H1 (cell line): ENCODE measurements around the gene ZNFX1. TPM values are rescaled to one million over a fixed set of nuclear protein-coding genes. Genes with fewer than 3 reads are reported as not detected.

ENCODE experiments used
- CTCF ChIA-PET: fragments of 300-600 bp; sonication (Branson Sonifier 250); formaldehyde crosslinking; loops from one replicate; lab custom pipeline; 2021; ENCODE audit not compliant: partially characterized antibody; lab: Charles Lee
- POLR2A ChIA-PET: fragments of 300-600 bp; sonication (Branson Sonifier 250); formaldehyde crosslinking; loops from one replicate; lab custom pipeline; 2021; ENCODE audit warnings: inconsistent platforms; ENCODE audit not compliant: partially characterized antibody; lab: Charles Lee
- DNase-seq, 2 experiments: peaks; one replicate each; pipeline versions ENCODE4 v3.0.0 to v3.0.0-alpha.2; 2010 to 2022; ENCODE audit warnings: low spot score in 2 of 2, low read depth in 1 of 2, mixed read lengths in 1 of 2
- FAIRE-seq: peaks from 2 replicates; lab custom pipeline; 2011; peaks lifted over from hg19 to GRCh38; lab: Jason Lieb, UNC
- H2AFZ ChIP-seq: 2 replicates; pipeline ENCODE4 v1.8.1; 2012; ENCODE audit warnings: low read length, inconsistent platforms
- H2AK5ac ChIP-seq: 2 replicates; pipeline ENCODE4 v1.6.1; 2013; ENCODE audit warnings: low read depth, low read length
- H2BK120ac ChIP-seq: replicated peaks from 2 replicates; pipeline ENCODE3; 2013; ENCODE audit warnings: low read depth, low read length, inconsistent platforms
- H2BK12ac ChIP-seq: 2 replicates; pipeline ENCODE4 v1.6.1; 2013; ENCODE audit warnings: low read depth, low read length
- H2BK15ac ChIP-seq: 2 replicates; pipeline ENCODE4 v1.6.1; 2013; ENCODE audit warnings: low read length
- H2BK20ac ChIP-seq: 2 replicates; pipeline ENCODE4 v1.6.1; 2013; ENCODE audit warnings: low read length
- H2BK5ac ChIP-seq: 2 replicates; pipeline ENCODE4 v1.6.1; 2013; ENCODE audit warnings: low read depth, low read length
- H3K14ac ChIP-seq: 2 replicates; pipeline ENCODE4 v1.6.1; 2013; ENCODE audit warnings: inconsistent platforms; ENCODE audit not compliant: insufficient read length
- H3K18ac ChIP-seq: 2 replicates; pipeline ENCODE4 v1.6.1; 2013; ENCODE audit warnings: low read length; ENCODE audit errors: extremely low read depth
- H3K23ac ChIP-seq: 2 replicates; pipeline ENCODE4 v1.6.1; 2013; ENCODE audit warnings: inconsistent platforms; ENCODE audit not compliant: insufficient read length
- H3K23me2 ChIP-seq: 2 replicates; pipeline ENCODE4 v1.6.1; 2013; ENCODE audit warnings: low read depth, low read length
- H3K27ac ChIP-seq: 2 replicates; pipeline ENCODE4 v1.6.1; 2011; ENCODE audit warnings: low read depth, low read length, inconsistent platforms
- H3K27me3 ChIP-seq, 4 experiments: replicated peaks in 1 of 4; 1 replicate in 1 of 4; 2 replicates in 3 of 4; pipeline versions ENCODE4 v1.6.1 to v1.8.1; 2011 to 2013; ENCODE audit warnings: low read length in 3 of 4, mild to moderate bottlenecking in 3 of 4, inconsistent platforms in 2 of 4, mixed read lengths in 2 of 4, moderate library complexity in 1 of 4; ENCODE audit not compliant: control insufficient read depth in 3 of 4, insufficient read depth in 3 of 4; ENCODE audit errors: extremely low read depth in 1 of 4
- H3K36me3 ChIP-seq, 4 experiments: 2 replicates each; pipeline versions ENCODE4 v1.6.1 to v1.8.1; 2011 to 2013; ENCODE audit warnings: mild to moderate bottlenecking in 4 of 4, low read length in 3 of 4, moderate library complexity in 2 of 4, control low read depth in 1 of 4, inconsistent platforms in 1 of 4; ENCODE audit not compliant: insufficient read depth in 4 of 4, control insufficient read depth in 2 of 4
- H3K4ac ChIP-seq: replicated peaks from 2 replicates; pipeline ENCODE3; 2013; ENCODE audit warnings: low read length, low read depth, mixed read lengths, inconsistent platforms; ENCODE audit not compliant: insufficient read length
- H3K4me1 ChIP-seq, 4 experiments: replicated peaks in 1 of 4; 1 replicate in 1 of 4; 2 replicates in 3 of 4; pipeline versions ENCODE4 v1.6.1 to v1.8.1; 2011 to 2013; ENCODE audit warnings: low read length in 3 of 4, inconsistent platforms in 2 of 4, mixed read lengths in 1 of 4; ENCODE audit not compliant: insufficient read depth in 4 of 4, control insufficient read depth in 3 of 4
- H3K4me2 ChIP-seq, 2 experiments: 2 replicates each; pipeline versions ENCODE4 v1.6.1 to v1.8.1; 2011 to 2013; ENCODE audit warnings: low read depth in 2 of 2, low read length in 2 of 2, control low read depth in 1 of 2, inconsistent platforms in 1 of 2, mild to moderate bottlenecking in 1 of 2; ENCODE audit not compliant: insufficient read depth in 1 of 2
- H3K4me3 ChIP-seq, 4 experiments: fragments of 200-600, 300-600 bp in 1 of 4; sonication (generic), shearing (Covaris generic), sonication (Bioruptor Twin) in 1 of 4; 2 replicates each; pipeline versions ENCODE4 v1.5.1 to v1.8.1; 2011 to 2016; ENCODE audit warnings: low read length in 4 of 4, low read depth in 3 of 4, control low read depth in 2 of 4, inconsistent platforms in 2 of 4, mild to moderate bottlenecking in 2 of 4, mixed read lengths in 1 of 4, moderate library complexity in 1 of 4; ENCODE audit not compliant: insufficient read depth in 2 of 4; ENCODE audit errors: extremely low read depth in 1 of 4
- H3K56ac ChIP-seq: replicated peaks from 2 replicates; pipeline ENCODE3; 2013; ENCODE audit warnings: low read depth, mild to moderate bottlenecking, mixed read lengths, low read length, inconsistent platforms; ENCODE audit not compliant: insufficient read length
- H3K79me1 ChIP-seq: 2 replicates; pipeline ENCODE4 v1.6.1; 2013; ENCODE audit warnings: low read depth, low read length, control low read depth
- H3K79me2 ChIP-seq, 2 experiments: 2 replicates each; pipeline versions ENCODE4 v1.6.1 to v1.8.1; 2012 to 2013; ENCODE audit warnings: low read length in 2 of 2, mild to moderate bottlenecking in 2 of 2, inconsistent platforms in 1 of 2; ENCODE audit not compliant: insufficient read depth in 2 of 2, control insufficient read depth in 1 of 2
- H3K9ac ChIP-seq, 4 experiments: replicated peaks in 1 of 4; 1 replicate in 1 of 4; 2 replicates in 3 of 4; pipeline versions ENCODE4 v1.6.1 to v1.8.1; 2011 to 2013; ENCODE audit warnings: low read depth in 3 of 4, low read length in 3 of 4, control low read depth in 2 of 4, mild to moderate bottlenecking in 2 of 4, moderate library complexity in 2 of 4, inconsistent platforms in 1 of 4; ENCODE audit errors: extremely low read depth in 1 of 4
- H3K9me3 ChIP-seq, 2 experiments: 2 replicates each; pipeline versions ENCODE4 v1.6.1 to v1.8.1; 2012 to 2013; ENCODE audit warnings: mild to moderate bottlenecking in 2 of 2, moderate library complexity in 2 of 2, control low read depth in 1 of 2, inconsistent platforms in 1 of 2, low read depth in 1 of 2, low read length in 1 of 2, mixed read lengths in 1 of 2; ENCODE audit not compliant: insufficient read depth in 2 of 2
- H4K20me1 ChIP-seq, 2 experiments: replicated peaks in 1 of 2; 2 replicates each; pipeline versions ENCODE3 to v1.8.1; 2011 to 2013; ENCODE audit warnings: inconsistent platforms in 2 of 2, low read length in 2 of 2, mild to moderate bottlenecking in 1 of 2; ENCODE audit not compliant: insufficient read depth in 2 of 2, control insufficient read depth in 1 of 2
- H4K5ac ChIP-seq: 2 replicates; pipeline ENCODE4 v1.6.1; 2013; ENCODE audit warnings: low read length, low read depth, mixed read lengths, inconsistent platforms; ENCODE audit not compliant: insufficient read length
- H4K8ac ChIP-seq: 2 replicates; pipeline ENCODE4 v1.8.0; 2013; ENCODE audit warnings: mild to moderate bottlenecking, moderate library complexity, low read length, inconsistent platforms; ENCODE audit not compliant: insufficient read depth; ENCODE audit errors: extremely low read depth
- H4K91ac ChIP-seq: replicated peaks from 2 replicates; pipeline ENCODE3; 2013; ENCODE audit warnings: low read length, mixed read lengths, inconsistent platforms; ENCODE audit not compliant: insufficient read length
- BCL11A ChIP-seq, 2 experiments: IDR thresholded peaks; one replicate each; pipeline ENCODE4 v1.6.1; 2011; ENCODE audit warnings: low read depth in 2 of 2, low read length in 2 of 2, mild to moderate bottlenecking in 2 of 2
- CBX8 ChIP-seq: fragments of 300-800, 300-1000 bp; sonication (generic); IDR thresholded peaks from 2 replicates; pipeline ENCODE4 v1.7.1; 2016; ENCODE audit warnings: low read depth, low read length, borderline replicate concordance
- CEBPB ChIP-seq: IDR thresholded peaks from 2 replicates; pipeline ENCODE4 v1.6.1; 2012; ENCODE audit warnings: low read depth, low read length
- CHD2 ChIP-seq: IDR thresholded peaks from 2 replicates; pipeline ENCODE4 v1.6.1; 2012; ENCODE audit warnings: low read length, improper control_type of control experiment
- EZH2 ChIP-seq: fragments of 200-600 bp; sonication (generic); IDR thresholded peaks from 2 replicates; pipeline ENCODE4 v1.7.1; 2012; ENCODE audit warnings: low read depth, mild to moderate bottlenecking, moderate library complexity, low read length, inconsistent platforms; ENCODE audit not compliant: severe bottlenecking
- JUN ChIP-seq: IDR thresholded peaks from 2 replicates; pipeline ENCODE4 v1.6.1; 2011; ENCODE audit warnings: low read depth, mild to moderate bottlenecking, improper control_type of control experiment, low read length
- KDM4A ChIP-seq: IDR thresholded peaks from one replicate; pipeline ENCODE4 v1.7.1; 2012; ENCODE audit warnings: low read depth, mild to moderate bottlenecking, moderate library complexity, low read length, inconsistent platforms; ENCODE audit not compliant: severe bottlenecking
- NRF1 ChIP-seq: IDR thresholded peaks from 2 replicates; pipeline ENCODE4 v1.6.1; 2011; ENCODE audit warnings: mild to moderate bottlenecking, low read depth, low read length, improper control_type of control experiment
- POLR2A ChIP-seq, 2 experiments: IDR thresholded peaks; 1 replicate in 1 of 2; 2 replicates in 1 of 2; pipeline ENCODE4 v1.6.1; 2011; ENCODE audit warnings: low read depth in 2 of 2, low read length in 2 of 2, mild to moderate bottlenecking in 2 of 2; ENCODE audit errors: control extremely low read depth in 1 of 2
- RFX5 ChIP-seq: IDR thresholded peaks from 2 replicates; pipeline ENCODE4 v1.6.1; 2011; ENCODE audit warnings: low read depth, low read length, improper control_type of control experiment, borderline replicate concordance
- SP1 ChIP-seq: IDR thresholded peaks from 2 replicates; pipeline ENCODE4 v1.6.1; 2011; ENCODE audit warnings: low read depth, low read length
- SP2 ChIP-seq: IDR thresholded peaks from 2 replicates; pipeline ENCODE4 v1.6.1; 2012; ENCODE audit warnings: mild to moderate bottlenecking, low read length, inconsistent platforms
- SRF ChIP-seq: IDR thresholded peaks from 2 replicates; pipeline ENCODE4 v1.6.1; 2011; ENCODE audit warnings: mild to moderate bottlenecking, low read depth, low read length, moderate library complexity
- TBP ChIP-seq: IDR thresholded peaks from 2 replicates; pipeline ENCODE4 v1.6.1; 2011; ENCODE audit warnings: low read depth, low read length, improper control_type of control experiment
- TEAD4 ChIP-seq: IDR thresholded peaks from 2 replicates; pipeline ENCODE4 v1.6.1; 2012; ENCODE audit warnings: low read depth, low read length, inconsistent platforms, mixed read lengths
- ZNF274 ChIP-seq: IDR thresholded peaks from 2 replicates; pipeline ENCODE4 v1.7.0; 2012; ENCODE audit warnings: low read length, borderline replicate concordance; ENCODE audit errors: extremely low read depth
- WGBS, 2 experiments: shearing (Covaris generic) in 1 of 2; methylation state at CpG; one replicate each; pipeline versions ENCODE4 v1.1.6 to v1.1.7; 2013 to 2015; ENCODE audit warnings: low lambda C conversion rate in 2 of 2, mixed read lengths in 2 of 2, inconsistent platforms in 1 of 2, low coverage in 1 of 2, missing lambda C conversion rate in 1 of 2; ENCODE audit not compliant: insufficient replicate concordance in 2 of 2, insufficient coverage in 1 of 2, insufficient read length in 1 of 2; ENCODE audit errors: extremely low coverage in 1 of 2, missing lambda C conversion rate in 1 of 2; 5-methylcytosine and 5-hydroxymethylcytosine counted together
- polyA plus RNA-seq, 7 experiments: library from polyadenylated mRNA; depleted of rRNA in 3 of 7; stranded (reverse) in 5 of 7; unstranded in 2 of 7; fragments of >200 nt in 5 of 7; fragments of 200-250 nt in 2 of 7; gene quantifications; 1 replicate in 5 of 7; 2 replicates in 1 of 7; 4 replicates in 1 of 7; pipeline versions ENCODE4 v1.2.1 to v1.2.3, GENCODE V29; 2011 to 2013; ENCODE audit warnings: missing spikeins in 2 of 7, mixed read lengths in 2 of 7
- total RNA-seq: library from RNA; stranded (reverse); fragmentation: NEBNext Ultra II Directional; extraction: Animal tissue kit (Norgen Biotek cat#: 25700); gene quantifications from 2 replicates; pipeline ENCODE4 v1.2.1, GENCODE V29; 2021

Gene ZNFX1
- total and polyA plus RNA-seq, 2 of the 8 experiments (the other 6 are each of a cell fraction or from before 2014, with no cell fraction given): 3.1 to 11.3 TPM

DNA sequence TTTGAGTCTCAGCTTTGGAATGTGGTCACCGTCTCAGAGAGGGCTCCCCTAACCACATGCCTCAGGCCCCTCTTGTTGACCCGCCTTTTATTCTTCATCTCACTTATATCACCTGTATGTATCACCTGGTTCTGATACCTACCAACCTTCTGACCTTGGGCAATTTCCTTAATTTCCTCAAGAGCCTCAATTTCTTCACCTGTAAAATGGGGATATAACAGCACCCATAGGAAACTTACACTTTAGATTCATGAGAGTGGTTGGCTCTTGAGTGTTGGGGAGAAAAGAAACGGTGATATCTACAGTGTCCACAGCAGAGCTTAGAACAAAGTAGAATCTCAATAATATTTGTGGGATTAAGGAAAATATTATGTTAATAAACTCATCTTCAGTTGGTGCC lies 62.6 kb downstream of the ZNFX1 start:
- POLR2A ChIA-PET: interaction anchor here (1.0 to 1.3 kb wide), 3 partner anchors 65 to 82 kb away, joined by 4 read pairs; no protein-coding TSS in a partner anchor
- FAIRE-seq: no peak
- CTCF ChIA-PET: interaction anchor here (1.2 to 3.9 kb wide), 3 partner anchors 10 to 82 kb away, joined by 3 to 52 read pairs (median 4); no protein-coding TSS in a partner anchor
- no peak for TF ChIP-seq ZNF274
- TF ChIP-seq CHD2: no peak
- TF ChIP-seq NRF1: no peak
- TF ChIP-seq EZH2: no peak
- no peak for TF ChIP-seq TEAD4
- TF ChIP-seq JUN: no peak
- no peak for TF ChIP-seq CBX8
- TF ChIP-seq RFX5: no peak
- no peak for TF ChIP-seq CEBPB
- TF ChIP-seq BCL11A (IDR thresholded peaks at IDR 0.05; ENCODE audit: low read depth in 2 of 2, low read length in 2 of 2): no peak
- no peak for TF ChIP-seq SP2
- no peak for TF ChIP-seq TBP
- no peak for TF ChIP-seq SRF
- TF ChIP-seq KDM4A: no peak
- TF ChIP-seq POLR2A (IDR thresholded peaks at IDR 0.05; ENCODE audit: control extremely low read depth in 1 of 2, low read depth in 2 of 2, low read length in 2 of 2): no peak
- no peak for TF ChIP-seq SP1

More for the DNA sequence above, 62.6 kb downstream of the ZNFX1 start:
- 98% methylated on average over 3 of the region's 3 CpGs; no CpG with 5 or more reads in 1 of the 2 experiments for WGBS, 2 experiments
- H3K4me3 ChIP-seq: no peak overlapping the region
- H3K23ac ChIP-seq: no peak overlapping the region
- DNase-seq: no peak
- no peaks in the 10 kb centered on the region for H3K27me3 ChIP-seq
- no peak overlapping the region for H3K18ac ChIP-seq
- H2BK120ac ChIP-seq: no peak overlapping the region
- H3K4me1 ChIP-seq: peaks cover 1 to 4% (median 3%) of the 10 kb centered on the region in 4 experiments; a peak in 3 of 7 replicates
- no peak overlapping the region for H2BK5ac ChIP-seq
- H3K79me1 ChIP-seq: peaks cover 1% of the 10 kb centered on the region; the same call in 1 of the 2 replicates
- H2BK15ac ChIP-seq: no peak overlapping the region
- H2AFZ ChIP-seq: no peak overlapping the region
- no peaks in the 10 kb centered on the region for H4K20me1 ChIP-seq
- no peak overlapping the region for H4K5ac ChIP-seq
- H3K9me3 ChIP-seq: peaks cover 0 to under 1% of the 10 kb centered on the region in 2 experiments; a peak in 1 of 4 replicates
- H3K56ac ChIP-seq: no peak overlapping the region
- H3K4ac ChIP-seq: no peak overlapping the region
- H2AK5ac ChIP-seq: no peak overlapping the region
- no peak overlapping the region for H3K14ac ChIP-seq
- H4K91ac ChIP-seq: no peak overlapping the region
- no peak overlapping the region for H3K9ac ChIP-seq
- no peaks in the 10 kb centered on the region for H3K36me3 ChIP-seq
- H2BK20ac ChIP-seq: no peak overlapping the region
- H3K79me2 ChIP-seq: peaks cover 7 to 8% of the 10 kb centered on the region in 2 experiments; a peak in 3 of 4 replicates
- H2BK12ac ChIP-seq: no peak overlapping the region
- H3K4me2 ChIP-seq: no peak overlapping the region
- H3K23me2 ChIP-seq: peaks cover 6% of the 10 kb centered on the region; the same call in 1 of the 2 replicates
- no peak overlapping the region for H4K8ac ChIP-seq
- H3K27ac ChIP-seq: no peak overlapping the region
